ENCODE measurements around the gene TENM4.

The TENM4 gene

DNA sequence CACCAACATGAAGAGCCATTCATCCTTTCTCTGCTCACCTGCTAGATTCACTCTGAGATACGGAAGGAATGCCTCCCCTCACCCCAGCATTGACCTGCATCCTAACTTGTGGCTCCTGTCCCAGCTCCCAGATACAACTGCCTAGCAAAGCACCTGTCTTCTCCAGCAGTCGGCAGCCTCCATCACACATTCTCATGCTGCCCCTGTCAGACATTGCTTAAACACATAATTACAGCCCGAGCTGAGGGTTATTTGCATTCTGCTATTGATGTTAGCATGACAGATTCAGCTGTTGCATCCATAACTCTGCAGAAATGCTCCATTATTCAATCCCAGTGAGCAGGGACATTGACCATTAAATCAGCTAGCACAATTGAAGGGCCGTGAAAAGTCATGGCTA, 681.8 kb downstream of the TENM4 start:
- POLR2A ChIA-PET, result no interaction called here
- TF ChIP-seq ZNF157 (tag by site-specific recombination; IDR thresholded peaks at IDR 0.05) (no peak), ZNF169 (tag by site-specific recombination; IDR thresholded peaks at IDR 0.05) (no peak), GLI2 (tag by site-specific recombination; IDR thresholded peaks at IDR 0.05; ENCODE audit: borderline replicate concordance, low read depth) (no peak), ZBTB7A (tag by site-specific recombination; IDR thresholded peaks at IDR 0.05; ENCODE audit: low read depth) (no peak), SETDB1 (IDR thresholded peaks at IDR 0.05; ENCODE audit: insufficient read length, low read length) (no peak), ZNF791 (tag by site-specific recombination; IDR thresholded peaks at IDR 0.05) (no peak), ZNF366 (tag by site-specific recombination; conservative IDR thresholded peaks at IDR 0.05) (no peak), ZNF707 (tag by site-specific recombination; IDR thresholded peaks at IDR 0.05) (no peak), ZNF529 (tag by site-specific recombination; IDR thresholded peaks at IDR 0.05; ENCODE audit: insufficient replicate concordance) (no peak)
- TF ChIP-seq, protein P1, sequence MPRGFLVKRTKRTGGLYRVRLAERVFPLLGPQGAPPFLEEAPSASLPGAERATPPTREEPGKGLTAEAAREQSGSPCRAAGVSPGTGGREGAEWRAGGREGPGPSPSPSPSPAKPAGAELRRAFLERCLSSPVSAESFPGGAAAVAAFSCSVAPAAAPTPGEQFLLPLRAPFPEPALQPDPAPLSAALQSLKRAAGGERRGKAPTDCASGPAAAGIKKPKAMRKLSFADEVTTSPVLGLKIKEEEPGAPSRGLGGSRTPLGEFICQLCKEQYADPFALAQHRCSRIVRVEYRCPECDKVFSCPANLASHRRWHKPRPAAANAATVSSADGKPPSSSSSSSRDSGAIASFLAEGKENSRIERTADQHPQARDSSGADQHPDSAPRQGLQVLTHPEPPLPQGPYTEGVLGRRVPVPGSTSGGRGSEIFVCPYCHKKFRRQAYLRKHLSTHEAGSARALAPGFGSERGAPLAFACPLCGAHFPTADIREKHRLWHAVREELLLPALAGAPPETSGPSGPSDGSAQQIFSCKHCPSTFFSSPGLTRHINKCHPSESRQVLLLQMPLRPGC (tag by site-specific recombination; IDR thresholded peaks at IDR 0.05), result no peak
- TF ChIP-seq, protein P2, sequence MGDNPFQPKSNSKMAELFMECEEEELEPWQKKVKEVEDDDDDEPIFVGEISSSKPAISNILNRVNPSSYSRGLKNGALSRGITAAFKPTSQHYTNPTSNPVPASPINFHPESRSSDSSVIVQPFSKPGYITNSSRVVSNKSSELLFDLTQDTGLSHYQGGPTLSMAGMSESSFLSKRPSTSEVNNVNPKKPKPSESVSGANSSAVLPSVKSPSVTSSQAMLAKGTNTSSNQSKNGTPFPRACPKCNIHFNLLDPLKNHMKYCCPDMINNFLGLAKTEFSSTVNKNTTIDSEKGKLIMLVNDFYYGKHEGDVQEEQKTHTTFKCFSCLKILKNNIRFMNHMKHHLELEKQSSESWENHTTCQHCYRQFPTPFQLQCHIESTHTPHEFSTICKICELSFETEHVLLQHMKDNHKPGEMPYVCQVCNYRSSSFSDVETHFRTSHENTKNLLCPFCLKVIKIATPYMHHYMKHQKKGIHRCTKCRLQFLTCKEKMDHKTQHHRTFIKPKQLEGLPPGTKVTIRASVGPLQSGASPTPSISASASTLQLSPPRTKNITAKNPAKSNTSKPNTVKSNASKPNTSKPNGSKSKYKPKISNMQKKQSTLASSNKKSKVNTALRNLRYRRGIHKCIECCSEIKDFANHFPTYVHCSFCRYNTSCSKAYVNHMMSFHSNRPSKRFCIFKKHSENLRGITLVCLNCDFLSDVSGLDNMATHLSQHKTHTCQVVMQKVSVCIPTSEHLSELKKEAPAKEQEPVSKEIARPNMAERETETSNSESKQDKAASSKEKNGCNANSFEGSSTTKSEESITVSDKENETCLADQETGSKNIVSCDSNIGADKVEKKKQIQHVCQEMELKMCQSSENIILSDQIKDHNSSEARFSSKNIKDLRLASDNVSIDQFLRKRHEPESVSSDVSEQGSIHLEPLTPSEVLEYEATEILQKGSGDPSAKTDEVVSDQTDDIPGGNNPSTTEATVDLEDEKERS (tag by site-specific recombination; IDR thresholded peaks at IDR 0.05), result no peak
- TF ChIP-seq, protein P3, sequence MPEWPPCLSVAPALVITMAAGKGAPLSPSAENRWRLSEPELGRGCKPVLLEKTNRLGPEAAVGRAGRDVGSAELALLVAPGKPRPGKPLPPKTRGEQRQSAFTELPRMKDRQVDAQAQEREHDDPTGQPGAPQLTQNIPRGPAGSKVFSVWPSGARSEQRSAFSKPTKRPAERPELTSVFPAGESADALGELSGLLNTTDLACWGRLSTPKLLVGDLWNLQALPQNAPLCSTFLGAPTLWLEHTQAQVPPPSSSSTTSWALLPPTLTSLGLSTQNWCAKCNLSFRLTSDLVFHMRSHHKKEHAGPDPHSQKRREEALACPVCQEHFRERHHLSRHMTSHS (tag by site-specific recombination; IDR thresholded peaks at IDR 0.05), result no peak
- Histone ChIP-seq H3K9me3 (ENCODE audit: control insufficient read depth, insufficient read depth, low read depth, low read length) (no peaks in the 10 kb centered on the region), H3K4me3 (ENCODE audit: low read depth, low read length) (no peak overlapping the region), H3K4me1 (ENCODE audit: control insufficient read depth, insufficient read depth, low read length) (no peaks in the 10 kb centered on the region), H3K36me3 (ENCODE audit: control insufficient read depth in 2 of 2, insufficient read depth in 1 of 2, low read length in 2 of 2) (no peaks in the 10 kb centered on the region), H3K27ac (ENCODE audit: extremely low read depth, low read depth, low read length) (no peak overlapping the region)
- CTCF ChIA-PET, result interaction anchor here (1.2 kb wide), 1 partner anchor 40 kb away, joined by 5 read pairs; no protein-coding TSS in a partner anchor

DNA sequence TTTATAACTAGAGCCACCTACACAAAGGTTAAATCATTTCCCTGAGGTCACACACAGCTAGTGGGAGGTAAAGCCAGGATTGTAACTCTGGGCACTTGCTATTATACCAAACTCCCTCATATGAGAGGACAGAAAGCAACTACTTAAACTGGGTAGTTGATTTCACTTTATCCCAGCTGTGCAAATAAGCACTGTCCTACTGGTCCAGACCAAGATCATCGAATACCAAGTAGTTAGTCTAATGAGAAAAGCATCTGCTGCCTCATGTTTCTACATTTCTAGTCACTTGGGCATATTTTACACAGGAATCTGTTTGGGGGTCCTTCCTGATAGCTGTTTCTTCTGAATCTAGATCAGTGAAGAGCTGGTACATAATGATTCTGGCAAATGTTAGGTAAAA, 687.5 kb downstream of the TENM4 start:
- no peak overlapping the region for H3K4me3 ChIP-seq (ENCODE audit: low read depth, low read length)
- no peaks in the 10 kb centered on the region for H3K4me1 ChIP-seq (ENCODE audit: control insufficient read depth, insufficient read depth, low read length)
- no peaks in the 10 kb centered on the region for H3K9me3 ChIP-seq (ENCODE audit: control insufficient read depth, insufficient read depth, low read depth, low read length)
- no peak overlapping the region for H3K27ac ChIP-seq (ENCODE audit: extremely low read depth, low read depth, low read length)
- CTCF ChIA-PET, result interaction anchor here (1.3 to 2.2 kb wide), 2 partner anchors 38 to 106 kb away, joined by 3 to 12 read pairs; no protein-coding TSS in a partner anchor
- H3K36me3 ChIP-seq (ENCODE audit: control insufficient read depth in 2 of 2, insufficient read depth in 1 of 2, low read length in 2 of 2), result no peaks in the 10 kb centered on the region
- POLR2A ChIA-PET, result interaction anchor here (0.6 kb wide), 1 partner anchor 19 kb away, joined by 4 read pairs; no protein-coding TSS in a partner anchor
- no peak for TF ChIP-seq ZBTB20 (tag by site-specific recombination; IDR thresholded peaks at IDR 0.05)
- TF ChIP-seq ZEB2 (tag by site-specific recombination; IDR thresholded peaks at IDR 0.05), result no peak
- TF ChIP-seq, protein P3 (tag by site-specific recombination; IDR thresholded peaks at IDR 0.05), result no peak
- no peak for TF ChIP-seq ZNF664 (tag by site-specific recombination; IDR thresholded peaks at IDR 0.05)
- TF ChIP-seq, protein P4, sequence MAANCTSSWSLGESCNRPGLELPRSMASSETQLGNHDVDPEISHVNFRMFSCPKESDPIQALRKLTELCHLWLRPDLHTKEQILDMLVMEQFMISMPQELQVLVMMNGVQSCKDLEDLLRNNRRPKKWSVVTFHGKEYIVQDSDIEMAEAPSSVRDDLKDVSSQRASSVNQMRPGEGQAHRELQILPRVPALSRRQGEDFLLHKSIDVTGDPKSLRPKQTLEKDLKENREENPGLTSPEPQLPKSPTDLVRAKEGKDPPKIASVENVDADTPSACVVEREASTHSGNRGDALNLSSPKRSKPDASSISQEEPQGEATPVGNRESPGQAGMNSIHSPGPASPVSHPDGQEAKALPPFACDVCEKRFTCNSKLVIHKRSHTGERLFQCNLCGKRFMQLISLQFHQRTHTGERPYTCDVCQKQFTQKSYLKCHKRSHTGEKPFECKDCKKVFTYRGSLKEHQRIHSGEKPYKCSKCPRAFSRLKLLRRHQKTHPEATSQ (tag by site-specific recombination; IDR thresholded peaks at IDR 0.05), result no peak
- no peak for TF ChIP-seq ZNF585B (tag by site-specific recombination; IDR thresholded peaks at IDR 0.05)
- TF ChIP-seq ZNF248 (tag by site-specific recombination; IDR thresholded peaks at IDR 0.05), result no peak
- TF ChIP-seq, protein P5, sequence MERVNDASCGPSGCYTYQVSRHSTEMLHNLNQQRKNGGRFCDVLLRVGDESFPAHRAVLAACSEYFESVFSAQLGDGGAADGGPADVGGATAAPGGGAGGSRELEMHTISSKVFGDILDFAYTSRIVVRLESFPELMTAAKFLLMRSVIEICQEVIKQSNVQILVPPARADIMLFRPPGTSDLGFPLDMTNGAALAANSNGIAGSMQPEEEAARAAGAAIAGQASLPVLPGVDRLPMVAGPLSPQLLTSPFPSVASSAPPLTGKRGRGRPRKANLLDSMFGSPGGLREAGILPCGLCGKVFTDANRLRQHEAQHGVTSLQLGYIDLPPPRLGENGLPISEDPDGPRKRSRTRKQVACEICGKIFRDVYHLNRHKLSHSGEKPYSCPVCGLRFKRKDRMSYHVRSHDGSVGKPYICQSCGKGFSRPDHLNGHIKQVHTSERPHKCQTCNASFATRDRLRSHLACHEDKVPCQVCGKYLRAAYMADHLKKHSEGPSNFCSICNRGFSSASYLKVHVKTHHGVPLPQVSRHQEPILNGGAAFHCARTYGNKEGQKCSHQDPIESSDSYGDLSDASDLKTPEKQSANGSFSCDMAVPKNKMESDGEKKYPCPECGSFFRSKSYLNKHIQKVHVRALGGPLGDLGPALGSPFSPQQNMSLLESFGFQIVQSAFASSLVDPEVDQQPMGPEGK (tag by site-specific recombination; IDR thresholded peaks at IDR 0.05), result no peak
- TF ChIP-seq MYNN (tag by site-specific recombination; IDR thresholded peaks at IDR 0.05; ENCODE audit: borderline replicate concordance), result no peak
- TF ChIP-seq ZNF776 (tag by site-specific recombination; IDR thresholded peaks at IDR 0.05; ENCODE audit: borderline replicate concordance), result no peak
- TF ChIP-seq, protein P6, sequence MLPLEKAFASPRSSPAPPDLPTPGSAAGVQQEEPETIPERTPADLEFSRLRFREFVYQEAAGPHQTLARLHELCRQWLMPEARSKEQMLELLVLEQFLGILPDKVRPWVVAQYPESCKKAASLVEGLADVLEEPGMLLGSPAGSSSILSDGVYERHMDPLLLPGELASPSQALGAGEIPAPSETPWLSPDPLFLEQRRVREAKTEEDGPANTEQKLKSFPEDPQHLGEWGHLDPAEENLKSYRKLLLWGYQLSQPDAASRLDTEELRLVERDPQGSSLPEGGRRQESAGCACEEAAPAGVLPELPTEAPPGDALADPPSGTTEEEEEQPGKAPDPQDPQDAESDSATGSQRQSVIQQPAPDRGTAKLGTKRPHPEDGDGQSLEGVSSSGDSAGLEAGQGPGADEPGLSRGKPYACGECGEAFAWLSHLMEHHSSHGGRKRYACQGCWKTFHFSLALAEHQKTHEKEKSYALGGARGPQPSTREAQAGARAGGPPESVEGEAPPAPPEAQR (tag by site-specific recombination; IDR thresholded peaks at IDR 0.05), result no peak
